OCI-LY7 (cell line): ENCODE measurements around the gene LMOD3. TPM values are rescaled to one million over a fixed set of nuclear protein-coding genes. Genes with fewer than 3 reads are reported as not detected.

Experiments used
- BruUV-seq: library from RNA; stranded (reverse); fragments of 400-500 nt; replicated peaks from 2 replicates; lab custom pipeline; 2021; lab: Mats Ljungman, UMichigan
- CTCF ChIA-PET: fragments of 300-600 bp; sonication (Branson Sonifier 250); formaldehyde crosslinking; loops from one replicate; lab custom pipeline; 2022; ENCODE audit warnings: antibody characterized with exemption; ENCODE audit not compliant: unreplicated experiment; lab: Charles Lee
- POLR2A ChIA-PET: fragments of 300-600 bp; sonication (Branson Sonifier 250); formaldehyde crosslinking; loops from one replicate; lab custom pipeline; 2022; ENCODE audit warnings: antibody characterized with exemption; lab: Charles Lee
- DNase-seq: peaks from one replicate; pipeline ENCODE4 v3.0.0-alpha.2; 2015; ENCODE audit warnings: low spot score
- H2AFZ ChIP-seq: fragments of 200-600 bp; sonication (generic), shearing (Covaris generic); 2 replicates; pipeline ENCODE4 v1.6.1; 2014; ENCODE audit warnings: mild to moderate bottlenecking, antibody characterized with exemption, low read length, moderate library complexity
- H3K27ac ChIP-seq: fragments of 200-600 bp; sonication (generic); 2 replicates; pipeline ENCODE4 v1.5.1; 2014; ENCODE audit warnings: mixed run types, low read depth, mild to moderate bottlenecking, moderate library complexity, low read length, inconsistent platforms; ENCODE audit not compliant: poor library complexity, severe bottlenecking
- H3K36me3 ChIP-seq: fragments of 200-600 bp; sonication (generic); 2 replicates; pipeline ENCODE4 v1.6.1; 2014; ENCODE audit warnings: mild to moderate bottlenecking, antibody characterized with exemption, low read length, moderate library complexity, mixed read lengths; ENCODE audit not compliant: insufficient read depth
- H3K4me1 ChIP-seq: fragments of 200-600 bp; sonication (generic); 2 replicates; pipeline ENCODE4 v1.5.1; 2014; ENCODE audit warnings: mild to moderate bottlenecking, low read length; ENCODE audit not compliant: insufficient read depth, poor library complexity, severe bottlenecking
- H3K4me2 ChIP-seq: fragments of 200-600 bp; sonication (generic); 2 replicates; pipeline ENCODE4 v1.6.1; 2014; ENCODE audit warnings: mild to moderate bottlenecking, low read length
- H3K4me3 ChIP-seq: fragments of 200-600 bp; sonication (generic); 2 replicates; pipeline ENCODE4 v1.5.1; 2014; ENCODE audit warnings: mild to moderate bottlenecking, low read depth, low read length; ENCODE audit not compliant: poor library complexity, severe bottlenecking
- H3K79me2 ChIP-seq: fragments of 200-600 bp; sonication (generic); 2 replicates; pipeline ENCODE4 v1.6.1; 2016; ENCODE audit warnings: low read depth, mild to moderate bottlenecking, low read length, moderate library complexity, mixed read lengths; ENCODE audit not compliant: insufficient read depth
- H3K9me2 ChIP-seq: fragments of 200-600 bp; sonication (generic); 2 replicates; pipeline ENCODE4 v1.6.1; 2016; ENCODE audit warnings: mild to moderate bottlenecking, low read length, mixed read lengths; ENCODE audit not compliant: insufficient read depth
- H3K9me3 ChIP-seq: fragments of 200-600 bp; sonication (generic); 2 replicates; pipeline ENCODE4 v1.6.1; 2014; ENCODE audit warnings: mild to moderate bottlenecking, mixed run types, low read length, mixed read lengths
- H4K20me1 ChIP-seq: fragments of 200-600 bp; sonication (generic); 2 replicates; pipeline ENCODE4 v1.6.1; 2014; ENCODE audit warnings: mild to moderate bottlenecking, antibody characterized with exemption, low read length, moderate library complexity, mixed read lengths; ENCODE audit not compliant: insufficient read depth
- CTCF ChIP-seq: fragments of 200-600 bp; sonication (generic); conservative IDR thresholded peaks from 2 replicates; pipeline ENCODE4 v1.5.1; 2014; ENCODE audit warnings: mild to moderate bottlenecking, antibody characterized with exemption, low read length, moderate library complexity, mixed read lengths
- EZH2phosphoT487 ChIP-seq: fragments of 200-600 bp; sonication (generic); IDR thresholded peaks from 2 replicates; pipeline ENCODE4 v1.6.1; 2018; ENCODE audit warnings: low read depth, borderline replicate concordance, mild to moderate bottlenecking, mixed run types, antibody characterized with exemption, low read length, moderate library complexity, mixed read lengths
- intact Hi-C: fragments of 100-400 bp; cut with micrococcal nuclease; formaldehyde crosslinking; loops from one replicate; pipeline ENCODE4 v1.10.0; 2022; ENCODE audit not compliant: unreplicated experiment
- total RNA-seq, 2 experiments: library from RNA; depleted of rRNA in 1 of 2; stranded (reverse); fragments of >200 nt in 1 of 2; shearing (Covaris generic) in 1 of 2; gene quantifications; 2 replicates each; pipeline ENCODE4 v1.2.3, GENCODE V29; 2014 to 2022

Gene LMOD3
- total RNA-seq, 2 experiments from 2014 or later = not detected

DNA sequence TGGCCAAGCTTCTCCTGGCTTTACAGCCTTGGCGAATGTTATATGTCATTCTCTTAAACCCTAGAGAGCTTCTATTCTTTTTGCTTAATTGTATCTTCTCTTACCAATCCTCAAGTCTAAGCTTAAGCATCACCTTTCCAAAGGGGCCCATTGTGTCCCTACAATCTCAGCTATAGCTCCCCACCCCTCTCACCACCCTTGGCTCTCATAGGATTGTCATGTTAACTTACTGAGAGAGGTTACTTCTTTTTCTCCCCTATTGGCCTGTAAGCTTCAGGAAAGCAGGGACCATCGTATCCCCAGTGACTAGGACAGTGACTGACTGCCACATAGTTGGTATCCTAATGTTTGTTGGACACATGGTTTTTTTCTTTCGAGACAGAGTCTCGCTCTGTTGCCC, 43.3 kb upstream of the LMOD3 start:
- no peaks in the 10 kb centered on the region for H3K79me2 ChIP-seq
- no peak overlapping the region for H3K27ac ChIP-seq
- ChIA-PET CTCF (no interaction called here), POLR2A (no interaction called here)
- no TSS peak for BruUV-seq
- no peaks in the 10 kb centered on the region for H3K36me3 ChIP-seq
- no peak overlapping the region for H2AFZ ChIP-seq
- H3K9me3 ChIP-seq = no peaks in the 10 kb centered on the region
- TF ChIP-seq EZH2phosphoT487 = no peak
- no peak overlapping the region for H3K4me2 ChIP-seq
- H4K20me1 ChIP-seq = no peaks in the 10 kb centered on the region
- H3K9me2 ChIP-seq = no peaks in the 10 kb centered on the region
- no peaks in the 10 kb centered on the region for H3K4me1 ChIP-seq
- no peak for DNase-seq
- intact Hi-C loops = no loop called here
- no peak overlapping the region for H3K4me3 ChIP-seq

- Histone ChIP-seq H3K4me2 (no peak overlapping the region), H2AFZ (no peak overlapping the region), H3K9me2 (no peaks in the 10 kb centered on the region), H3K9me3 (no peaks in the 10 kb centered on the region), H4K20me1 (no peaks in the 10 kb centered on the region), H3K4me3 (no peak overlapping the region), H3K4me1 (no peaks in the 10 kb centered on the region), H3K79me2 (no peaks in the 10 kb centered on the region), H3K36me3 (no peaks in the 10 kb centered on the region), H3K27ac (no peak overlapping the region)
- TF ChIP-seq CTCF (no peak), EZH2phosphoT487 (no peak)
- no TSS peak for BruUV-seq
- ChIA-PET CTCF (no interaction called here), POLR2A (no interaction called here)
- DNase-seq = no peak
- intact Hi-C loops = loop anchor here (5.0 kb wide), 2 partner anchors 248 to 263 kb away; no protein-coding TSS in a partner anchor
Measured at GRCh38 chr3:69164296-69164695, 41.9 kb upstream of the LMOD3 start.

DNA sequence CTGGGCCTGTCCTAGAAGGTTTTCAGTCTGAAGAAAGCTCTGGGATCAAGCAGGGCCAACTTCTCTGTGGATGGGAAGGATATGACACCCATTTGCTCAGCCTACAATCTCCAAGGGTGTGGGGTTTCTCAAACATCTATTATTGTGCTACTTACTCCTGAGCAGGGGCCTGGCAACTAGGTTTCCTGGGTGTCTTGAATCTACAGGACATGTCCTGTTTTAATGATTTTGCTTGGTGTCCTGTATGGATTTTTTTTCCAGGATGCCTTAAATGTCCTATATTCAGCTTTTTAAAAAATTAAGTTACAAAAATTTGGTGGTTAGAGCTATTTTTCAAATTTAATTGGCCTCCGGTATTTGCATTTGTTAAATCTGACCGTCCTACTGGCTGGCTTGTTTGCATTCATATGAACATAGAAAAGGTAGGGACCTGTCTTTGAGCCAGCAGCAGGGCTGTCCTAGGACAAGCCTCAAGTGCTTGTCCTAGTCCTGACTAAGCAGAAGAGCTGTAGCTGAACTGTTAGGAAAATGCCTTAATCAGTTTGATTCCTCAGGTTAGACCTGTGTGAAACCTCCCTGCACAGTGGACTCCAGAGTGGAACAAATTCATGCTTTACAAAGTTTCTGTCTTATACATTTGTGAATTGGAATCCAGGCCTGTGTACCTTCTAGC, 40.0 kb upstream of the LMOD3 start:
- Histone ChIP-seq H3K9me2 (no peaks in the 10 kb centered on the region), H3K4me2 (no peak overlapping the region), H3K4me1 (no peaks in the 10 kb centered on the region), H3K79me2 (no peaks in the 10 kb centered on the region), H2AFZ (no peak overlapping the region), H4K20me1 (no peaks in the 10 kb centered on the region), H3K9me3 (no peaks in the 10 kb centered on the region), H3K27ac (no peak overlapping the region), H3K4me3 (no peak overlapping the region), H3K36me3 (no peaks in the 10 kb centered on the region)
- CTCF ChIA-PET = no interaction called here
- no TSS peak for BruUV-seq
- TF ChIP-seq EZH2phosphoT487 = no peak
- TF ChIP-seq CTCF = no peak
- intact Hi-C loops = loop anchor here (5.0 kb wide), 2 partner anchors 250 to 265 kb away; no protein-coding TSS in a partner anchor
- POLR2A ChIA-PET = interaction anchor here (0.8 kb wide), 1 partner anchor 513 kb away, joined by 3 read pairs; no protein-coding TSS in a partner anchor
- DNase-seq = no peak
